AG04450 (cell line): ENCODE measurements around the gene RPL3. TPM values are rescaled to one million over a fixed set of nuclear protein-coding genes. Genes with fewer than 3 reads are reported as not detected.

Experiments used
- CTCF ChIA-PET: fragments of 300-600, 350-600 bp; formaldehyde crosslinking; extraction: SDS; loops from one replicate; lab custom pipeline; 2022; ENCODE audit warnings: antibody characterized with exemption, inconsistent platforms; lab: Charles Lee
- POLR2A ChIA-PET: fragments of 350-600 bp; formaldehyde crosslinking; extraction: SDS; loops from one replicate; lab custom pipeline; 2021; ENCODE audit warnings: antibody characterized with exemption, inconsistent platforms; lab: Yijun Ruan, JAX
- DNase-seq: peaks from one replicate; pipeline ENCODE4 v3.0.0-alpha.2; 2011; ENCODE audit warnings: low read depth, low spot score
- H3K27ac ChIP-seq: one replicate; pipeline ENCODE4 v1.5.1; 2012; ENCODE audit warnings: low read depth, low read length, control low read depth
- H3K27me3 ChIP-seq: one replicate; pipeline ENCODE4 v1.6.0; 2012; ENCODE audit warnings: low read length; ENCODE audit not compliant: control insufficient read depth, insufficient read depth
- H3K4me3 ChIP-seq: 2 replicates; pipeline ENCODE4 v1.5.1; 2011; ENCODE audit warnings: mild to moderate bottlenecking, low read depth, low read length, control low read depth
- H3K9me3 ChIP-seq: 2 replicates; pipeline ENCODE4 v1.5.1; 2012; ENCODE audit warnings: low read length; ENCODE audit not compliant: control insufficient read depth, insufficient read depth
- polyA plus RNA-seq: library from polyadenylated mRNA; depleted of rRNA; stranded (reverse); fragments of >200 nt; gene quantifications from 2 replicates; pipeline ENCODE4 v1.2.3, GENCODE V29; 2011
- TF ChIP-seq, protein P1 (sequence below): IDR thresholded peaks from 2 replicates; pipeline ENCODE4 v1.5.1; 2011; ENCODE audit warnings: low read depth, low read length, control low read depth, inconsistent platforms

RPL3 gene
- polyA plus RNA-seq, 1 experiment = 3,445 TPM

DNA sequence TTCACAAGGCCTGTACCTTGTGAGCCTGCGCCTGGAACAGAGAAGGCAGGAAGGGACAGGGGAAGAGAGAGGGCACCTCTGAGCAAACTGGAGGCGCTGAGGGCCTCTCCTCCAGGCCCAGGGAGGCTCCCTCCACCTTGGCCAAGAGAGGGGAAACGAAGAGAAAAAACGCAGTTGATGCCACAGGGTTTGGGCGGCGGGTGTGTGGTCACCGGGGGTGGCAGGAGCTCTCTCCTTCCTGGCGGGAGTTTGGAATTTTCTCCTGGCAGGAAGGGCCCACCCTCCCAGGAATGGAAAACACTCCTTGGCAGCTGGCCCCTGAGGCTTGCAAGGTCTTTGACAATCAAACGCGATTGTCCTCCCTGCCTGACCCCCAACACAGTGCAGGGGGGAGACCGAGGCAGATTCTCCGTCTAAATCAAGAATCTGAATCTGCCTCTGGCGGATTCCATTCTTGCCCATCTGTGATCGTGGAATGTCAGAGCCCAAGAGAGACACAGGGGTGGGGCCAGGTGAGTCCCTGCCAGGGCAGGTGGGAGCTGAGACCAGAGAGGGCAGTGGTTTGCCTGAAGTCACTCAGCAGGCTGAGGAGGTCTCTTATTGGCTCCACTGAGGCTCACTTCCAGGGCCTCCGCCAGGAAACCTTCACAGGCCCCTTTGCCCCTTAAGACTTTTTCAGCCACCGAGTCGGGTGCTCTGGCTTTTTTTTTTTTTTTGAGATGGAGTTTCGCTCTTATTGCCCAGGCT is 21.0 kb downstream of the RPL3 start:
- no peaks in the 10 kb centered on the region; the same call in 1 of the 2 replicates for H3K9me3 ChIP-seq
- no peak overlapping the region for H3K27ac ChIP-seq
- no peak overlapping the region for H3K4me3 ChIP-seq
- ChIA-PET POLR2A (interaction anchor here (0.8 kb wide), 1 partner anchor 20 kb away, joined by 3 read pairs; no protein-coding TSS in a partner anchor), CTCF (no interaction called here)
- no peak for DNase-seq
- no peaks in the 10 kb centered on the region for H3K27me3 ChIP-seq
- TF ChIP-seq, protein P1, sequence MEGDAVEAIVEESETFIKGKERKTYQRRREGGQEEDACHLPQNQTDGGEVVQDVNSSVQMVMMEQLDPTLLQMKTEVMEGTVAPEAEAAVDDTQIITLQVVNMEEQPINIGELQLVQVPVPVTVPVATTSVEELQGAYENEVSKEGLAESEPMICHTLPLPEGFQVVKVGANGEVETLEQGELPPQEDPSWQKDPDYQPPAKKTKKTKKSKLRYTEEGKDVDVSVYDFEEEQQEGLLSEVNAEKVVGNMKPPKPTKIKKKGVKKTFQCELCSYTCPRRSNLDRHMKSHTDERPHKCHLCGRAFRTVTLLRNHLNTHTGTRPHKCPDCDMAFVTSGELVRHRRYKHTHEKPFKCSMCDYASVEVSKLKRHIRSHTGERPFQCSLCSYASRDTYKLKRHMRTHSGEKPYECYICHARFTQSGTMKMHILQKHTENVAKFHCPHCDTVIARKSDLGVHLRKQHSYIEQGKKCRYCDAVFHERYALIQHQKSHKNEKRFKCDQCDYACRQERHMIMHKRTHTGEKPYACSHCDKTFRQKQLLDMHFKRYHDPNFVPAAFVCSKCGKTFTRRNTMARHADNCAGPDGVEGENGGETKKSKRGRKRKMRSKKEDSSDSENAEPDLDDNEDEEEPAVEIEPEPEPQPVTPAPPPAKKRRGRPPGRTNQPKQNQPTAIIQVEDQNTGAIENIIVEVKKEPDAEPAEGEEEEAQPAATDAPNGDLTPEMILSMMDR = no peak

DNA sequence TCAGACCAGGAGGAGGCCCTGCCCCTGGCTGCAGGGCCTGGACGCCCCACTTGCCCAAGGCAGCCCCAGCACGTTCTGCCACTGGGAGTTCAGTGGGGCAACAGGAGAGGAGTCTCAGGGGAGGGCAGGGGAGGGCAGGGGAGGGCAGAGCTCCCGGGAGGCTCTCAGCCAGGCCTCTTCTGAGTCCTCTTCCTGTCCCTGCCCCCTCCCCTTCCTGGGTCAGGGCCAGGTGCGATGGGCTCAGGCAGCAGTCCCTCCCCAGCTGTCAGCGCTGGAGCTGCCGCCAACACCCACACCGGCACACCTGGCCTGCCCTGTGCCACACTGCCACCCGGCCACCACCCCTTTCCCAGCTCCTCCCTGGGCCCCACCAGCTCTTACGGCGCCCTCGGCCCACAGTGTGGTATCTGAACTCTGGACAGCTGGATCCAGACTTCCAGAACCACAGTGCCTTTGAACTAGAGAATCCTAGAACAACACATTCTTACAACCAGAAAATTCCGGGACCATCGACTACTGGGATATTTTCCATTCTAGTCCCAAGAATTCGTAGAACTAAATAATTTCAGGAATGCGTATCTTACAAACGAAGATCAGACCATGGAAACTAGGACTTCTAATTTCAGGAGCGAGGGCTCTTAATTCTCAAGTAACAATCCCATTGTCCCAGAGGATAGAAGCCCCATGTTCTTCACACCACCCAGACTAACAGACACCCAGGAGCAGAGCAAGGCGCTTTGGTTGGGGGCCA is 21.8 kb downstream of the RPL3 start:
- Histone ChIP-seq H3K4me3 (no peak overlapping the region), H3K27ac (no peak overlapping the region), H3K9me3 (no peaks in the 10 kb centered on the region; the same call in 1 of the 2 replicates), H3K27me3 (no peaks in the 10 kb centered on the region)
- CTCF ChIA-PET = interaction anchor here (0.6 to 1.9 kb wide), 2 partner anchors 19 kb away, joined by 3 to 6 read pairs; no protein-coding TSS in a partner anchor
- POLR2A ChIA-PET = interaction anchor here (0.6 to 0.8 kb wide), 2 partner anchors 21 to 23 kb away, joined by 3 read pairs; no protein-coding TSS in a partner anchor
- DNase-seq = no peak
- TF ChIP-seq, protein P1 = no peak

DNA sequence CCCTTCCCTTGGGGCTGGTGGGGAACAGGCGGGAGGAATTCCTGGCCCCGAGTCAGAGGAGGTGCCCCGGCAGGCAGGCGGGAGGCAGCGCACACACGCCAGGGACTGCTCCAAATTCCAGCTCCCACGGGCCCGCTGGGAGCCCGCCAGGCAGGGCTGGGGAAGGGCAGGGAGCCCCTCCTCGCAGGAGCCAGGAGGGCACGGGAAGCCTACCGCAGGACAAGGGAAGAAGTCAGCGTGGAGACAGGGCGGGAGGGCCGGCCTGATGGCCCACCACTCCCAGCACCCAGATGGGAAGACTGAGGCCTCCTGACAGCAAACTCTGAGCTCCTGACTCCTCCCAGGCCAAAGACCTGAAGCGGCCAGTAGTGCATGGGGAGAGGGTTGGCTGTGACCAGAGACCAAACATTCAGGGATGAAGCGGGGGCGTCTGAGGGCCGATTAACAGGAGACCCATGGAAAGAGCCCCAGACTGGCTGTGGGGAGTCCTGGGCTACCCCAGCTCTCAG is 22.4 kb downstream of the RPL3 start:
- Histone ChIP-seq H3K4me3 (no peak overlapping the region), H3K9me3 (no peaks in the 10 kb centered on the region; the same call in 1 of the 2 replicates), H3K27me3 (no peaks in the 10 kb centered on the region), H3K27ac (no peak overlapping the region)
- TF ChIP-seq, protein P1 = no peak
- no peak for DNase-seq
- ChIA-PET POLR2A (interaction anchor here (0.6 kb wide), 1 partner anchor 22 kb away, joined by 3 read pairs; no protein-coding TSS in a partner anchor), CTCF (interaction anchor here (0.6 to 1.9 kb wide), 2 partner anchors 18 to 19 kb away, joined by 3 to 6 read pairs; no protein-coding TSS in a partner anchor)

DNA sequence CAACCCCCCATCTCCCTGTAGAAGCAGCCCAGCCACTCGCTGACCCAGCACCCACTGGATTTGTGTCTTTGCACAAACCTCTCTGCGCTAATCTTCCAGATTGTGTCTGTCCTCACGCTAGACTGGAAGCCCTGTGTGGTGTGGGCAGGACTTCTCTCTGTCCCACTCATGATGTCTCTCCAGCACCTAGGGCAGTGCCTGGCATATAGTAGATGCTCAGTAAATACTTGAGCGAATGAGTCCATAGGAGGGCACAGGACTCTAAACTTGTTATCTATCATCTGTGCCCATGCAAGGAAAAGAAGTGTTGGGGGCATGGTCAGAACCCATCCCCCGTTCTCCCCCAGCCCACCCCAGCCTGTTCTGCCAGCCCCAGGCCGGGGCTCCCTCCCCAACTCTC is 22.9 kb downstream of the RPL3 start:
- no peak overlapping the region for H3K4me3 ChIP-seq
- no peaks in the 10 kb centered on the region for H3K27me3 ChIP-seq
- CTCF ChIA-PET = interaction anchor here (1.9 kb wide), 1 partner anchor 20 kb away, joined by 6 read pairs; no protein-coding TSS in a partner anchor
- no peak overlapping the region for H3K27ac ChIP-seq
- H3K9me3 ChIP-seq = no peaks in the 10 kb centered on the region; the same call in 1 of the 2 replicates
- POLR2A ChIA-PET = no interaction called here
- DNase-seq = no peak
- TF ChIP-seq, protein P1 = no peak
